Mesenchymal stem cell (in vitro differentiated cells and primary cell): ENCODE data around the gene MAP4K2.
A peak's percentile ranks its signal among the peaks of the same experiment; 100 is the strongest.
"Not testable (repeated sequence)": the region's sequence is repeated elsewhere in the genome, so short reads cannot be mapped to it uniquely, and the experiment has no call there.

ENCODE experiments used
- DNase-seq: peaks from one replicate; pipeline ENCODE4 v3.0.0-alpha.2; 2013
- H2AFZ ChIP-seq: one replicate; pipeline ENCODE4 v1.6.1; 2013; ENCODE audit warnings: low read depth, mild to moderate bottlenecking, control low read depth, inconsistent platforms, low read length, moderate library complexity
- H2AK5ac ChIP-seq: 2 replicates; pipeline ENCODE4 v1.6.1; 2013; ENCODE audit warnings: low read length, moderate library complexity, mild to moderate bottlenecking, inconsistent platforms; ENCODE audit not compliant: severe bottlenecking
- H2BK120ac ChIP-seq: one replicate; pipeline ENCODE4 v1.6.1; 2013; ENCODE audit warnings: low read depth, mild to moderate bottlenecking, inconsistent platforms, low read length, moderate library complexity
- H2BK12ac ChIP-seq, 2 experiments: one replicate each; pipeline ENCODE4 v1.6.1; 2013; ENCODE audit warnings: inconsistent platforms in 2 of 2, low read length in 2 of 2, mild to moderate bottlenecking in 2 of 2, moderate library complexity in 2 of 2, control low read depth in 1 of 2
- H2BK15ac ChIP-seq: one replicate; pipeline ENCODE4 v1.6.1; 2013; ENCODE audit warnings: mild to moderate bottlenecking, low read depth, inconsistent platforms; ENCODE audit not compliant: poor library complexity, severe bottlenecking
- H2BK5ac ChIP-seq: 2 replicates; pipeline ENCODE4 v1.6.1; 2013; ENCODE audit warnings: low read depth, mild to moderate bottlenecking, low read length, control low read depth, inconsistent platforms; ENCODE audit not compliant: poor library complexity, severe bottlenecking
- H3K14ac ChIP-seq, 2 experiments: one replicate each; pipeline ENCODE4 v1.6.1; 2013; ENCODE audit warnings: inconsistent platforms in 2 of 2, low read length in 2 of 2, control low read depth in 1 of 2, mild to moderate bottlenecking in 1 of 2, moderate library complexity in 1 of 2
- H3K18ac ChIP-seq, 2 experiments: one replicate each; pipeline ENCODE4 v1.6.1; 2013; ENCODE audit warnings: inconsistent platforms in 2 of 2, low read length in 2 of 2, control low read depth in 1 of 2, low read depth in 1 of 2, mild to moderate bottlenecking in 1 of 2
- H3K23ac ChIP-seq, 2 experiments: one replicate each; pipeline ENCODE4 v1.6.1; 2013; ENCODE audit warnings: inconsistent platforms in 2 of 2, low read length in 2 of 2, mild to moderate bottlenecking in 2 of 2, moderate library complexity in 2 of 2, control low read depth in 1 of 2
- H3K27ac ChIP-seq: 2 replicates; pipeline ENCODE4 v1.5.1; 2013; ENCODE audit warnings: mild to moderate bottlenecking, moderate library complexity, low read length, control low read depth, inconsistent platforms; ENCODE audit not compliant: poor library complexity, severe bottlenecking
- H3K27me3 ChIP-seq, 2 experiments: 2 replicates each; pipeline versions ENCODE4 v1.6.1 to v1.7.0; 2013; ENCODE audit warnings: low read length in 2 of 2, mild to moderate bottlenecking in 2 of 2, moderate library complexity in 2 of 2, control low read depth in 1 of 2, inconsistent platforms in 1 of 2; ENCODE audit not compliant: control insufficient read depth in 1 of 2, insufficient read depth in 1 of 2
- H3K36me3 ChIP-seq, 2 experiments: 2 replicates each; pipeline versions ENCODE4 v1.6.1 to v1.7.0; 2013; ENCODE audit warnings: low read length in 2 of 2, control low read depth in 1 of 2, inconsistent platforms in 1 of 2, low read depth in 1 of 2, mild to moderate bottlenecking in 1 of 2; ENCODE audit not compliant: insufficient read depth in 2 of 2, control insufficient read depth in 1 of 2
- H3K4ac ChIP-seq, 2 experiments: one replicate each; pipeline ENCODE4 v1.6.1; 2013; ENCODE audit warnings: inconsistent platforms in 2 of 2, low read length in 2 of 2, mild to moderate bottlenecking in 2 of 2, moderate library complexity in 2 of 2, control low read depth in 1 of 2, low read depth in 1 of 2
- H3K4me1 ChIP-seq: 2 replicates; pipeline ENCODE4 v1.6.1; 2013; ENCODE audit warnings: low read depth, low read length, control low read depth; ENCODE audit not compliant: control insufficient read depth, insufficient read depth
- H3K4me2 ChIP-seq: 2 replicates; pipeline ENCODE4 v1.6.1; 2013; ENCODE audit warnings: low read length, mild to moderate bottlenecking, inconsistent platforms; ENCODE audit not compliant: poor library complexity, severe bottlenecking
- H3K4me3 ChIP-seq, 2 experiments: 2 replicates each; pipeline versions ENCODE4 v1.5.1 to v1.7.0; 2013; ENCODE audit warnings: low read length in 2 of 2, mild to moderate bottlenecking in 2 of 2, control low read depth in 1 of 2, low read depth in 1 of 2; ENCODE audit not compliant: insufficient read depth in 1 of 2
- H3K79me1 ChIP-seq: replicated peaks from 2 replicates; pipeline ENCODE4 v1.6.1; 2013; ENCODE audit warnings: mild to moderate bottlenecking, control low read depth, low read length, inconsistent platforms; ENCODE audit not compliant: poor library complexity, severe bottlenecking
- H3K9ac ChIP-seq: 2 replicates; pipeline ENCODE4 v1.7.0; 2013; ENCODE audit warnings: mild to moderate bottlenecking, low read length, moderate library complexity
- H3K9me3 ChIP-seq: 2 replicates; pipeline ENCODE4 v1.7.0; 2013; ENCODE audit warnings: mild to moderate bottlenecking, low read length; ENCODE audit not compliant: control insufficient read depth
- H4K8ac ChIP-seq: one replicate; pipeline ENCODE4 v1.6.1; 2013; ENCODE audit warnings: inconsistent platforms, mild to moderate bottlenecking, low read length, moderate library complexity
- H4K91ac ChIP-seq: one replicate; pipeline ENCODE4 v1.6.1; 2013; ENCODE audit warnings: mild to moderate bottlenecking, low read length, inconsistent platforms
- WGBS: methylation state at CpG from one replicate; pipeline ENCODE4 v1.1.7; 2013; ENCODE audit warnings: mixed read lengths; 5-methylcytosine and 5-hydroxymethylcytosine counted together

The MAP4K2 gene

DNA sequence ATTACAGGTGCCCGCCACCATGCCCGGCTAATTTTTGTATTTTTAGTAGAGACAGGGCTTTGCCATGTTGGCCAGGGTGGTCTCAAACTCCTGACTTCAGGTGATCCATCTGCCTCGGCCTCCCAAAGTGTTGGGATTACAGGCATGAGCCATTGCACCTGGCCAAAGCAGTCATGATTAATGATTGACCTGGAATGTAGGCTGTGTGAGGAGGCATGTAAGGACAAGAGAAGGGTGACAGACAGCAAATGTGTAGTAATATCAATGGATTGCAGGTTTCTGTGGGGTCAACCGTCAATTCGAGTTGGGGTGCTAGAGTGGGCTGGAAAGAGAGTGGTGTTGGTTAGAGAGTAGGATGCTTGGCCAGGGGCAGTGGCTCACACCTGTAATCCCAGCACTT is 12.4 kb upstream of the MAP4K2 start:
- H3K36me3 ChIP-seq, H3K27me3 ChIP-seq, H3K4me3 ChIP-seq, H2AFZ ChIP-seq, DNase-seq, H3K18ac ChIP-seq, H2BK120ac ChIP-seq, H2BK5ac ChIP-seq, H3K27ac ChIP-seq, H3K14ac ChIP-seq, H3K4me1 ChIP-seq, H4K91ac ChIP-seq, H3K23ac ChIP-seq, H2AK5ac ChIP-seq, H3K9ac ChIP-seq, H3K4me2 ChIP-seq, H3K4ac ChIP-seq, H3K79me1 ChIP-seq, H2BK12ac ChIP-seq, H2BK15ac ChIP-seq, H3K9me3 ChIP-seq: not testable (repeated sequence)
- peak overlapping the region; percentile 37 for H4K8ac ChIP-seq
- 94% methylated on average over 5 of the region's 5 CpGs for WGBS

DNA sequence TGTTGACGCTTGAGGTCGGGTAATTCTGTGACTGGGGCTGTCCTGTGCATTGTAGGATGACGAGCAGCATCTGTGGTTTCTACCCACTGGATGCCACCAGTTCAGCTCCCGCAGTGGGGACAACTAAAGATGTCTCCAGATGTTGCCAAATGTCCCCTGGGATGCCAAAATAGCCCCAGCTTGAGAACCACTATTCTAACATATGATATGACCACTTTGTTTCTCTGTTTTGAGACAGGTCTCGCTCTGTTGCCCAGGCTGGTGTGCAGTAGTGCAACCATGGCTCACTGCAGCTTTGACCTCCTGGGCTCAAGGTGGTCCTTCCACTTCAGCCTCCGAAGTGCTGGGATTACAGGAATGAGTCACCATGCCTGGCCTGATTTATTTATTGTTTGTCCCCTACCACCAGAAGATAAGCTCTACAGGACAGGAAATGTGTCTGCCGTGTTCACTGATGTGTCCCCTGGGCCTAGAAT is 11.7 kb upstream of the MAP4K2 start:
- Histone ChIP-seq H3K4me3 (no peak overlapping the region), H2AK5ac (no peak overlapping the region), H2BK15ac (no peak overlapping the region), H4K91ac (no peak overlapping the region), H4K8ac (no peak overlapping the region), H3K23ac (no peak overlapping the region), H3K27ac (no peak overlapping the region), H2BK12ac (no peak overlapping the region), H3K14ac (no peak overlapping the region), H2AFZ (no peak overlapping the region), H3K27me3 (no peaks in the 10 kb centered on the region), H2BK5ac (no peak overlapping the region), H3K18ac (no peak overlapping the region), H3K9ac (no peak overlapping the region), H3K36me3 (no peaks in the 10 kb centered on the region), H3K4me1 (peaks cover 7% of the 10 kb centered on the region), H3K4ac (no peak overlapping the region), H3K9me3 (no peaks in the 10 kb centered on the region), H2BK120ac (no peak overlapping the region), H3K79me1 (peaks cover 3% of the 10 kb centered on the region), H3K4me2 (no peak overlapping the region)
- WGBS: 54% methylated on average over 7 of the region's 7 CpGs
- peak; percentile 51 for DNase-seq

DNA sequence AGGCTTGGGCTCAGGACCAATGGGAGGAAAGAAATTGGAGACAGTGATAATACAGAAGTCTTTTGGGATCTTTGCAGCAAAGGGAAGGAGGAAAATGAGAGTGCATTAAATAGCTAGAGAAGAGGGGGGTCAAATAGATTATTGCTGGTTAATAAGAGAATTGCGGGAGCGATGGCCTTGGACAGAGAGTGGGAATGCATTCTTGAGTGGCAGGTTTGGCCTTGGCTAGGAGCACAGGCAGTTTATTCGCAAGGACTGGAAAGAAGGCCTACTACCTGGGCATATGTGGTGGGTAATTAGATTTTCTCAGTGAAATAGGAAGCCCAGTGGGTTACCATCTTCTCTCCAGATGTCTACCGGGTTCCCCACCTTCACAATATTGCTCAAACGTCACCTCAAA is 10.8 kb upstream of the MAP4K2 start:
- Histone ChIP-seq H3K27ac (no peak overlapping the region), H3K4me2 (no peak overlapping the region), H2AFZ (no peak overlapping the region), H2BK120ac (no peak overlapping the region), H4K8ac (no peak overlapping the region), H2BK12ac (no peak overlapping the region), H3K4ac (no peak overlapping the region), H3K36me3 (no peaks in the 10 kb centered on the region), H3K18ac (no peak overlapping the region), H3K79me1 (peaks cover 9% of the 10 kb centered on the region), H3K4me1 (peaks cover 13% of the 10 kb centered on the region), H4K91ac (no peak overlapping the region), H3K23ac (no peak overlapping the region), H3K9me3 (no peaks in the 10 kb centered on the region), H2BK5ac (no peak overlapping the region), H3K4me3 (no peak overlapping the region), H2BK15ac (no peak overlapping the region), H3K9ac (no peak overlapping the region), H2AK5ac (no peak overlapping the region), H3K14ac (no peak overlapping the region), H3K27me3 (no peaks in the 10 kb centered on the region)
- WGBS: 84% methylated on average over 5 of the region's 5 CpGs
- no peak for DNase-seq

DNA sequence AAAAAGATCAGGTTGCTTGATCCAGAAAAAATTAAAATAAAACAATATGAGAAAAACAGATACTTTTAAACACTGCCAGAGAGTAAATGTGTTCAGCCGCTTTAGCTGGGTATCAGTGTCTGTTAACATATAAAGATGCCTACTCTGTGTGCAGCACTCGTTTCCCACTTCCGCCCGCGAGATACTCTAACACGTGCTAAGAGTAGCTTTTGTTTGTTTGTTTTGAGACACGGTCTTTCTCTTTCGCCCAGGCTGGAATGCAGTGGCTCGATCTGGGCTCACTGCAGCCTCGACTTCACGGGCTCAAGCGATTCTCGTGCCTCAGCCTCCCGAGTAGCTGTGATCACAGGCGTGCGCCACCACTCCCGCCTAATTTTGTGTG is 7.9 kb upstream of the MAP4K2 start:
- no peaks in the 10 kb centered on the region for H3K27me3 ChIP-seq
- H3K18ac ChIP-seq: no peak overlapping the region
- peaks cover 22 to 25% of the 10 kb centered on the region in 2 experiments for H3K36me3 ChIP-seq
- peak overlapping the region; percentile 42 for H2AFZ ChIP-seq
- peaks cover 17% of the 10 kb centered on the region for H3K4me1 ChIP-seq
- H4K8ac ChIP-seq: peak overlapping the region; percentile 94
- H3K9ac ChIP-seq: peak overlapping the region; percentile 55
- H3K14ac ChIP-seq: no peak overlapping the region
- H3K27ac ChIP-seq: peak overlapping the region; percentile 11
- H2AK5ac ChIP-seq: no peak overlapping the region
- peak overlapping the region in 1 of 2 experiments; percentile 15 for H3K4ac ChIP-seq
- H3K23ac ChIP-seq: no peak overlapping the region
- WGBS: 18% methylated on average over 8 of the region's 17 CpGs
- no peak overlapping the region for H2BK5ac ChIP-seq
- H2BK12ac ChIP-seq: no peak overlapping the region
- no peak overlapping the region for H4K91ac ChIP-seq
- no peak for DNase-seq
- peaks cover 23% of the 10 kb centered on the region for H3K79me1 ChIP-seq
- H2BK120ac ChIP-seq: no peak overlapping the region
- H3K4me2 ChIP-seq: peak overlapping the region; percentile 65
- no peaks in the 10 kb centered on the region for H3K9me3 ChIP-seq
- no peak overlapping the region for H2BK15ac ChIP-seq
- peak overlapping the region in 1 of 2 experiments; percentile 89 for H3K4me3 ChIP-seq
